HCT116 (cell line): ENCODE results near the gene ZSCAN23.
"Not testable (repeated sequence)": the region's sequence is repeated elsewhere in the genome, so short reads cannot be mapped to it uniquely, and the experiment has no call there.

Source experiments
- CEBPB ChIP-seq: IDR thresholded peaks from 2 replicates; pipeline ENCODE4 v1.6.1; 2012; ENCODE audit warnings: low read depth
- CTCF ChIP-seq, 3 experiments: fragments of 200-600 bp in 1 of 3; sonication (generic) in 1 of 3; IDR thresholded peaks in 2 of 3; conservative IDR thresholded peaks in 1 of 3; 2 replicates each; pipeline ENCODE4 v1.5.1; 2012 to 2017; ENCODE audit warnings: low read depth in 2 of 3, low read length in 2 of 3, antibody characterized with exemption in 1 of 3, borderline replicate concordance in 1 of 3, control low read depth in 1 of 3, mild to moderate bottlenecking in 1 of 3, mixed read lengths in 1 of 3, mixed run types in 1 of 3, moderate library complexity in 1 of 3; ENCODE audit not compliant: insufficient read depth in 1 of 3
- JUND ChIP-seq: IDR thresholded peaks from 2 replicates; pipeline ENCODE4 v1.6.1; 2012
- POLR2AphosphoS5 ChIP-seq: IDR thresholded peaks from 2 replicates; pipeline ENCODE4 v1.6.1; 2011; ENCODE audit warnings: mild to moderate bottlenecking, low read depth, low read length, moderate library complexity
- TF ChIP-seq, protein P1 (sequence below): IDR thresholded peaks from 2 replicates; pipeline ENCODE4 v1.6.1; 2012

- not testable (repeated sequence) for TF ChIP-seq JUND; CTCF (IDR thresholded peaks at IDR 0.05 in 2 of 3, conservative IDR thresholded peaks at IDR 0.05 in 1 of 3; ENCODE audit: borderline replicate concordance in 1 of 3, insufficient read depth in 1 of 3, low read depth in 2 of 3, low read length in 2 of 3); CEBPB; POLR2AphosphoS5
- TF ChIP-seq, protein P1, sequence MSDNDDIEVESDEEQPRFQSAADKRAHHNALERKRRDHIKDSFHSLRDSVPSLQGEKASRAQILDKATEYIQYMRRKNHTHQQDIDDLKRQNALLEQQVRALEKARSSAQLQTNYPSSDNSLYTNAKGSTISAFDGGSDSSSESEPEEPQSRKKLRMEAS = not testable (repeated sequence)
Observed at GRCh38 chr6:28447512-28447906, 4.2 kb upstream of the ZSCAN23 start.
